Measurements from ENCODE around the gene KRTAP10-12. TPM values are rescaled to one million over a fixed set of nuclear protein-coding genes. Genes with fewer than 3 reads are reported as not detected.

Gene KRTAP10-12
- total and polyA plus RNA-seq, 11 donors: not detected

DNA sequence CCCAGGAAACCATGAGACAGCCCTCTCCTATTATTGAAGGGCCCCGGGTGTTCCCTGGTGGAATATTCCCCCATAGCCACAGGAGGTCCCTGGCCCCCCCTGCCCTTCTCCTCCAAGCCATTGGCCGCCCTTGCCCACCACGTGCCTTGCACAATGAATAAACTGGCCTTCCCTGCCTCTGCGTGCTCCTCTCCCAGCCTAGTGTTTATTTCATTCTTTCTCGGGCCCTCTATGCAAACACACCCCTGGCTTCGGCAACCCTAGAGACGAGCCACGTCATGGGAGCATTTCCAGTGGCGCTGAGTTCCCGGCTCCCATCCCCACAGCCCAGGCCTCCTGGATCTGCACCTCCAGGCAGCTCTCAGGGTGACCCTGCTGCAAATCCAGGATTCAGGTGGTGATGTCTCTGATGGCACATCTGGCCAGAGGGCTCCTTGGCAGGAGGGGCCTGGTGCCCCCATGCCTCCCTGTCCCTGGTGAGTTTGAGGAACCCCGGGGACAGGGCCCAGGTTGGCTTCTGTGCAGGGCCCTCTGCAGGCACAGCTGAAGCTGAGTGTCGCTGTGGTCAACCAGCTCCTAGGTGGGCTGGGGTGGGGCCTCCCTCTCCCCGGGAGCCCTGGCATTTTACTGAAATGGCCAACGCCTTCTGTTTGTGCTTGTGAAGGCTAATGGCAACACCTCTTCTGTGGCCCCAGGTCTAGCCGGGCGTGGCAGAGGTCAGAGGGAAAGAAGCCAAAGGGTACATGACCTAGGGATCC lies 6.2 kb downstream of the KRTAP10-12 start:
- 53 to 62% (median 57%) methylated on average over 13 to 16 of the region's 16 CpGs for WGBS, 4 donors
- H3K36me3 ChIP-seq: no peaks in the 10 kb centered on the region
- H3K27me3 ChIP-seq: peaks cover 18 to 89% (median 60%) of the 10 kb centered on the region in 9 donors
- no peak for ATAC-seq
- no peak overlapping the region for H3K4me3 ChIP-seq
- H3K27ac ChIP-seq: no peak overlapping the region
- H3K4me1 ChIP-seq: peaks cover 0 to 12% (median 0%) of the 10 kb centered on the region in 12 donors
- TF ChIP-seq, protein P1, sequence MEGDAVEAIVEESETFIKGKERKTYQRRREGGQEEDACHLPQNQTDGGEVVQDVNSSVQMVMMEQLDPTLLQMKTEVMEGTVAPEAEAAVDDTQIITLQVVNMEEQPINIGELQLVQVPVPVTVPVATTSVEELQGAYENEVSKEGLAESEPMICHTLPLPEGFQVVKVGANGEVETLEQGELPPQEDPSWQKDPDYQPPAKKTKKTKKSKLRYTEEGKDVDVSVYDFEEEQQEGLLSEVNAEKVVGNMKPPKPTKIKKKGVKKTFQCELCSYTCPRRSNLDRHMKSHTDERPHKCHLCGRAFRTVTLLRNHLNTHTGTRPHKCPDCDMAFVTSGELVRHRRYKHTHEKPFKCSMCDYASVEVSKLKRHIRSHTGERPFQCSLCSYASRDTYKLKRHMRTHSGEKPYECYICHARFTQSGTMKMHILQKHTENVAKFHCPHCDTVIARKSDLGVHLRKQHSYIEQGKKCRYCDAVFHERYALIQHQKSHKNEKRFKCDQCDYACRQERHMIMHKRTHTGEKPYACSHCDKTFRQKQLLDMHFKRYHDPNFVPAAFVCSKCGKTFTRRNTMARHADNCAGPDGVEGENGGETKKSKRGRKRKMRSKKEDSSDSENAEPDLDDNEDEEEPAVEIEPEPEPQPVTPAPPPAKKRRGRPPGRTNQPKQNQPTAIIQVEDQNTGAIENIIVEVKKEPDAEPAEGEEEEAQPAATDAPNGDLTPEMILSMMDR (IDR thresholded peaks at IDR 0.05): no peak
- TF ChIP-seq POLR2A (IDR thresholded peaks at IDR 0.05): no peak
- intact Hi-C loops (cut with DNase I): no loop called here
- H3K9me3 ChIP-seq: no peaks in the 10 kb centered on the region
- no peak for DNase-seq

DNA sequence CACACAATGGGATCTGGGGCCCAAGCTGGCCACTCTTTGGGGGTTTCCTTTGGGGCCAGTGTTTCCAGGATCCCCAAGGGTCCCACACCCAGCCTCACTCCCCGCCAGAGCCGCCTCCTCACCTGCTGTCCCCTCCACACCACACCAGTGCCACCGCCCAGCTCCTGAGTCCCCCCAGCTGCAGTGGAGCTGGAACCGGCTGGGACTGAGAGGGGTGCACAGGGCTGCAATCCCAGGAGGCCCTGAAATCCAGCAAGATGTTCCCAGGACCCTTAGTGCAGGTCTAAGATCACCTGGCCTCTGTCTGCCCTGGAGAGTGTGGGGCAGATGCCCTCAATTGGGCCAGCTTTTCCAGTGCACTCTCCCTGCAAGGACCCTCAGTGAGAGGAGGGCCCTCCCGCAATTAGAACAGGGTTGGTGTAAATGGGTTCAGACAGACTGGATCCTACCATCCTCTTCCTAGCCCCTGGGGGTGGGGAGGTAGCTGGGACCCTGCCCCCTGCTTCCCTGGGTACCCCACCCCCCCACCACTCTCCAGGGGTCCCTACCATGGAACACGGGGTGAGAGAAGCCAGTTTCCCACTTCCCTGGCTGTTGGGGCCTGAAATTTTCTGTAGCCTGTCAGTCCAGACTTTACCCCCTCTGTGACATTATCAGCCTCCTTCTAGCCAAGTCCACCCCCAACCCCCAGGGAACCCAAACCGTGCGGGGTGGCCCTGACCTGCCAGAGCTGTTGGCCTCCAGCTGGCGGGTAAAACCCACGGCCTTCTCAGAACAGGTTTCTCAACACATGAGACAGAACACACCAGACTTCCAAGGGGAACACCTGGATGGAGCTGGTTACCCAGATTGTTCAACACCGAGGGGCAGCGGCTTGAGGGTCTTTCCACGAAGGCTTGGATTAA lies 7.0 kb downstream of the KRTAP10-12 start:
- ATAC-seq (no peak), DNase-seq (no peak)
- H3K27ac ChIP-seq: no peak overlapping the region
- H3K27me3 ChIP-seq: peaks cover 23 to 89% (median 68%) of the 10 kb centered on the region in 9 donors
- H3K36me3 ChIP-seq: no peaks in the 10 kb centered on the region
- no peaks in the 10 kb centered on the region for H3K9me3 ChIP-seq
- intact Hi-C loops (cut with DNase I): no loop called here
- H3K4me3 ChIP-seq: no peak overlapping the region
- 15 to 39% (median 36%) methylated on average over 8 to 13 of the region's 13 CpGs for WGBS, 4 donors
- TF ChIP-seq POLR2A (IDR thresholded peaks at IDR 0.05): no peak
- TF ChIP-seq, protein P1 (IDR thresholded peaks at IDR 0.05): no peak
- H3K4me1 ChIP-seq: peaks cover 0 to 19% (median 0%) of the 10 kb centered on the region in 12 donors

DNA sequence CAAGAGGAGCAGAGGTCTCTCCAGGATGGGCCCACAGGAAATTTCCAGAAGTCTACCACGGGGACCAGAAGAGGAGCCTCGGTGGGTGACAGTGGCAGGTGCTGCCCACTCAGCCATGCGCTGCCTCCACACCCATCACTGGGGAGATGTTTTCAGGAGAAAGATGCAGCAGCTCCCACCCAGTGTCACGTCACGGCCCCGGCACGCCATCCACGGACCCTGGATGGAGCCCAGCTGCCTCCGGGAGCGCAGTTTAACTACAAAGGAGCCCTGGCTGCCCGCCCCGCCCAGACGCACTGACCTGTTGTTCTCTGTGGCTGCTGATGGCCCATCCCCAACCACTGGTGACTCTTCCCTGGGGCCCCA lies 7.6 kb downstream of the KRTAP10-12 start:
- Histone ChIP-seq H3K27ac (no peak overlapping the region), H3K4me1 (peaks cover 0 to 26% (median 5%) of the 10 kb centered on the region in 12 donors), H3K4me3 (no peak overlapping the region), H3K27me3 (peaks cover 23 to 90% (median 72%) of the 10 kb centered on the region in 9 donors), H3K9me3 (no peaks in the 10 kb centered on the region), H3K36me3 (no peaks in the 10 kb centered on the region)
- DNase-seq (no peak), ATAC-seq (no peak)
- 18 to 36% (median 24%) methylated on average over 13 of the region's 13 CpGs for WGBS, 4 donors
- intact Hi-C loops (cut with DNase I): no loop called here
- TF ChIP-seq, protein P1 (IDR thresholded peaks at IDR 0.05): no peak
- no peak for TF ChIP-seq POLR2A (IDR thresholded peaks at IDR 0.05)

Data from heart left ventricle (tissue), 16 donors.